SHP77 treated with DMSO at 0.1 percent for 48 hours (cell line): ENCODE measurements around the gene FGF3.
"Not testable (repeated sequence)": the region's sequence is repeated elsewhere in the genome, so short reads cannot be mapped to it uniquely, and the experiment has no call there.

ENCODE experiments used
- DNase-seq: peaks from one replicate; lab custom pipeline; 2025; lab: John Stamatoyannopoulos, UW

FGF3 gene

DNA sequence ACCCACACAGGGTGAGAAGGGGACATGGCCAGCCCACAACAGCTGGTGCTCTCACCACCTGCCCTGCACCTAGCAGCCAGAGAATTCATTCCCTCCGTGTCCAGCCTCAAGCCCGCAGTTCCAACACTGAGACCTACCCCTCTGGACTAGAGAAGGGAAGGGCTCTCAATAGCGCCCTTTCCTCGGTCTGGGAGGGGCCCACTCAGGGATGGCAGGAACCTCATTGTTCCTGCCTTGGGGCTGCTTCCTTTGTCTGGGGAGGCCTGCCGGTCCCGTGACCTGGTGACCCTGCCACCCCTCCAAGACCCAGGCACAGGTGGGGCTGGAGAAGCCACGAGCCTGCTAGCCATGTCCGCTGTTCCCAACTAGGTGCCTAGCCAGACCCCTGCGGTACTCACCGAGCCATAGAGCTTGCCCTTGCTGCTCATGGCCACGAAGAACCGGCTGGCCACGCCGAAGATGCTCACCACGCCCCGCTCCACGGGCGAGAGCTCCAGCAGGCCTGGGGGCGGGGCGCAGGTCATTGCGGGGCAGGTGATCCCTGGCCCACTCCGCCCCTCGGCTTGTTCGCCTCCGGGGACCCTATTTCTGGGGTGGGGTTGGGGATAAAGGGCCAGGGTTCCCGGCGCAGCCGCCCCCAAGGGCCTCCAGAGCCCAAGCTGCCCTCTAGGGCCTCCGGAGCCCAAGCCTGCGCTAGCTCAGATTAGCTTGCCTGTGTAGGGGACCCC is 45.4 kb downstream of the FGF3 start:
- DNase-seq: no peak

DNA sequence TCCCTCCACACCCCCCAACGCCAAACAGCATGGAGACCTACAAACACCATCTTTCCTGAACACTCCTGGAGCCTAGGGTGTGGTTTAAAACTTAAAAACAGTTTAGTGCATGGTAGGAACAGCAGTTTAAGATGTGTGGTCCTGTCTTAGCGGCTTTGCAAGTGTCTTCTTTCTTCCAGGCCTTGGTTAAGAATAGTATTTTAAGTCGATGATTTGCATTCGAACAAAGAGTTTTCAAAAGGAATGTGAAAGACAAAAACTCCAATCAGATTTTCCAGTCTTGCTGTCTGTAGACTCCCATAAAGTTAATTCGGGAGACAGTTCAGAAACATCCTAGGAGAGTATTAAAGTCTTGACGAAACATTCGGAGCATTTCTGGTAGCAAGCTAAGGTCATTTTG is 47.8 kb downstream of the FGF3 start:
- no peak for DNase-seq

DNA sequence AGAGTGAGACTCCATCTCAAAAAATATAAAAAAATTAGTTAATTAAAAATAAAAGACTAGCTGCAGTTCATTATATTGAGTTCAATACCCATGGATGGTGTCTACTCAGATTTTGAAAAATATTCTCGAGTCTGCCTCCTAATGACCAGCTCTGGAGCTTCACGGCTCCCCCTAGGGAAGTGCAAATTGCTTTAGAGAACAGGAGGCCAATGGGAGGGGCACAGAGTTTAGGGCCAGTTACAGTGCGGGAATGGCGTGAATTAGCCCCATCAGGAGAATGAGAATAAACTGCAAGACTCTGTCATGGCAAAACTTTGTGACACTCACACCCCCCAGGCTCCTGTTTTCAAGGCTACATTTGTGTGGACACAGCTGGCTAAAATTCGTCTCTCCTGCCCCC is 48.7 kb downstream of the FGF3 start:
- DNase-seq: no peak

DNA sequence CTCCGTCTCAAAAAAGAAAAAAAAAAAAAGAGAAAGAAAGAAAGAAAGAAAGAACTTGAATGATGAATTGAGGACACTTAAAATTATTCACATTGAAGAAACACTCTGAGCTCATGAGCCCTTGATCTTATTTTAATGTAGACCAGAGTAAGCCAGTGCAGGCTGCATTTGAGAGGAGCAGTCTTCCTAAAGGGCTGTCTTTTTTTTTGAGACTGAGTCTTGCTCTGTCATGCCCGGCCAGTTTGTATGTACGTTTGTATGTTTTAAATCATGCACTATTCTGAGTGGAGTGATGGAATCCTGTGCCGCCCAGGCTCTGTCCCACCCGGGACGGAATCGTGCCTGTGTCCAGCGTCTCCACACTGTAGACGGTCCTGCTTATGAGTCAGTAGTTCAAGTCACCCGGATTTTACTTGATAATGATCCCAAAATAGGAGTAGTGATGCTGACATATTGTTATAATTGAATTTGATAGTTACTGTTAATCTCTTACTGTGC is 53.7 kb downstream of the FGF3 start:
- DNase-seq: no peak

DNA sequence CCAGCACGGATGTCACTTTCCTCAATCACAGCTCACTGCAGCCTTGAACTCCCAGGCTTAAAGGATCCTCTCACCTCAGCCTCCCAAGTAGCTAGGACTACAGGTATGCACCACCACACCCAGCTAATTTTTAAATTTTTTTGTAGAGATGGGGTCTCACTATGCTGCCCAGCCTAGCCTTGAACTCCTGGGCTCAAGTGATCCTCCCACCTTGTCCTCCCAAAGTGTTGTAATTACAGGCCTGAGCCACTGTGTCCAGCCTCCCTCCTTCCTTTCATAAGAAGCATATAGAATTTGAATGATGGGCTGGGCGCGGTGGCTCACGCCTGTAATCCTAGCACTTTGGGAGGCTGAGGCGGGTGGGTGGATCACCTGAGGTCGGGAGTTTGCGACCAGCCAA is 54.3 kb downstream of the FGF3 start:
- DNase-seq: not testable (repeated sequence)

DNA sequence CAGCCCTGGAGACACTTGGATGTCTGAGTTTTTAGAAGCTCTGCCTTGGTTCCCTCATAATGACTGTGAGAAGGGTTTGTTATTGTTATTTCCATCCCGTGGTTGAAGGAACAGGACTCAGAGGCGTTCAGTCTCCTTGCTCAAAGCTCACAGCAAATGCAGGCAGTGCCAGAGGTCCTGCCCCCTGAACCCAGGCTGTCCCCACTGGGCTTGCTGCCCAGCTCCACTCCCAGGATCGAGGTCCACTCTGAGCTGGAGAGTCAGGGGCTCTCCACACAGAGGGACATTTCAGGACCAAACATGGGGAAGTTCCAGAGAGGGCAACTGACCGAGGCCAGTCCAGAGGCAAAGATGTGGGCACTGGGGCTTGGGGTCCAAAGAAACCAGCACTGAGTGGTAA is 58.9 kb downstream of the FGF3 start:
- DNase-seq: no peak
